Stomach smooth muscle (tissue), 2 donors: ENCODE results near the gene CNTNAP2.

ENCODE experiments used
- H3K27ac ChIP-seq: one replicate; pipeline ENCODE4 v1.7.0; 2013; ENCODE audit warnings: mild to moderate bottlenecking, low read length, inconsistent platforms
- H3K27me3 ChIP-seq, 2 donors: one replicate each; pipeline ENCODE4 v1.7.0; 2013; ENCODE audit warnings: low read length in 2 of 2; ENCODE audit not compliant: insufficient read depth in 2 of 2, control insufficient read depth in 1 of 2
- H3K36me3 ChIP-seq, 2 donors: one replicate each; pipeline ENCODE4 v1.7.0; 2013; ENCODE audit warnings: low read length in 2 of 2; ENCODE audit not compliant: control insufficient read depth in 2 of 2, insufficient read depth in 2 of 2
- H3K4me1 ChIP-seq: one replicate; pipeline ENCODE4 v1.7.0; 2013; ENCODE audit warnings: low read length; ENCODE audit not compliant: control insufficient read depth, insufficient read depth
- H3K4me3 ChIP-seq, 2 donors: one replicate each; pipeline ENCODE4 v1.7.0; 2013; ENCODE audit warnings: low read length in 2 of 2
- H3K9ac ChIP-seq, 2 donors: one replicate each; pipeline ENCODE4 v1.7.0; 2013; ENCODE audit warnings: low read length in 2 of 2, mild to moderate bottlenecking in 1 of 2
- H3K9me3 ChIP-seq, 2 donors: one replicate each; pipeline ENCODE4 v1.7.0; 2013; ENCODE audit warnings: low read length in 2 of 2; ENCODE audit not compliant: control insufficient read depth in 2 of 2
- donor health status: healthy.
- donor health status: Pancreatic carcinoma.

CNTNAP2 gene

GRCh38 chr7:146486519-146486918 is 369.9 kb downstream of the CNTNAP2 start:
- Histone ChIP-seq H3K27me3 (no peaks in the 10 kb centered on the region), H3K4me3 (no peak overlapping the region), H3K9me3 (no peaks in the 10 kb centered on the region), H3K9ac (no peak overlapping the region), H3K36me3 (no peaks in the 10 kb centered on the region), H3K4me1 (no peaks in the 10 kb centered on the region), H3K27ac (no peak overlapping the region)

- Histone ChIP-seq H3K9me3 (no peaks in the 10 kb centered on the region), H3K4me1 (no peaks in the 10 kb centered on the region), H3K36me3 (no peaks in the 10 kb centered on the region), H3K9ac (no peak overlapping the region), H3K27me3 (no peaks in the 10 kb centered on the region), H3K4me3 (no peak overlapping the region), H3K27ac (no peak overlapping the region)
Observed at GRCh38 chr7:146492017-146492416, 375.4 kb downstream of the CNTNAP2 start.

- no peaks in the 10 kb centered on the region for H3K4me1 ChIP-seq
- no peaks in the 10 kb centered on the region for H3K36me3 ChIP-seq
- no peaks in the 10 kb centered on the region for H3K27me3 ChIP-seq
- H3K27ac ChIP-seq = no peak overlapping the region
- no peaks in the 10 kb centered on the region for H3K9me3 ChIP-seq
- H3K4me3 ChIP-seq = no peak overlapping the region
- H3K9ac ChIP-seq = no peak overlapping the region
Observed at GRCh38 chr7:146494952-146495596, 378.5 kb downstream of the CNTNAP2 start.

- H3K27me3 ChIP-seq = no peaks in the 10 kb centered on the region
- no peaks in the 10 kb centered on the region for H3K36me3 ChIP-seq
- no peak overlapping the region for H3K27ac ChIP-seq
- no peaks in the 10 kb centered on the region for H3K9me3 ChIP-seq
- no peaks in the 10 kb centered on the region for H3K4me1 ChIP-seq
- H3K4me3 ChIP-seq = no peak overlapping the region
- no peak overlapping the region for H3K9ac ChIP-seq
Observed at GRCh38 chr7:146496657-146497056, 380.1 kb downstream of the CNTNAP2 start.

GRCh38 chr7:146499970-146500369 is 383.4 kb downstream of the CNTNAP2 start:
- H3K4me1 ChIP-seq = no peaks in the 10 kb centered on the region
- H3K4me3 ChIP-seq = no peak overlapping the region
- no peaks in the 10 kb centered on the region for H3K36me3 ChIP-seq
- no peak overlapping the region for H3K27ac ChIP-seq
- no peak overlapping the region for H3K9ac ChIP-seq
- H3K9me3 ChIP-seq = no peaks in the 10 kb centered on the region
- H3K27me3 ChIP-seq = no peaks in the 10 kb centered on the region

GRCh38 chr7:146503844-146504243 is 387.2 kb downstream of the CNTNAP2 start:
- no peak overlapping the region for H3K27ac ChIP-seq
- H3K9me3 ChIP-seq = peaks cover 0 to 4% of the 10 kb centered on the region in 2 donors
- no peaks in the 10 kb centered on the region for H3K4me1 ChIP-seq
- H3K9ac ChIP-seq = no peak overlapping the region
- no peaks in the 10 kb centered on the region for H3K36me3 ChIP-seq
- H3K4me3 ChIP-seq = no peak overlapping the region
- H3K27me3 ChIP-seq = no peaks in the 10 kb centered on the region

GRCh38 chr7:146510088-146510680 is 393.6 kb downstream of the CNTNAP2 start:
- Histone ChIP-seq H3K9me3 (peaks cover 4 to 12% of the 10 kb centered on the region in 2 donors), H3K36me3 (no peaks in the 10 kb centered on the region), H3K27me3 (no peaks in the 10 kb centered on the region), H3K27ac (no peak overlapping the region), H3K9ac (no peak overlapping the region), H3K4me3 (no peak overlapping the region), H3K4me1 (no peaks in the 10 kb centered on the region)

GRCh38 chr7:146514304-146514703 is 397.7 kb downstream of the CNTNAP2 start:
- H3K9ac ChIP-seq = no peak overlapping the region
- H3K9me3 ChIP-seq = peaks cover 0 to 9% of the 10 kb centered on the region in 2 donors
- H3K36me3 ChIP-seq = no peaks in the 10 kb centered on the region
- no peaks in the 10 kb centered on the region for H3K27me3 ChIP-seq
- no peak overlapping the region for H3K4me3 ChIP-seq
- no peaks in the 10 kb centered on the region for H3K4me1 ChIP-seq
- no peak overlapping the region for H3K27ac ChIP-seq

GRCh38 chr7:146528581-146528980 is 412.0 kb downstream of the CNTNAP2 start:
- no peaks in the 10 kb centered on the region for H3K27me3 ChIP-seq
- H3K9ac ChIP-seq = no peak overlapping the region
- H3K9me3 ChIP-seq = no peaks in the 10 kb centered on the region
- H3K4me1 ChIP-seq = no peaks in the 10 kb centered on the region
- no peaks in the 10 kb centered on the region for H3K36me3 ChIP-seq
- H3K4me3 ChIP-seq = no peak overlapping the region
- H3K27ac ChIP-seq = no peak overlapping the region

- Histone ChIP-seq H3K4me1 (no peaks in the 10 kb centered on the region), H3K9me3 (no peaks in the 10 kb centered on the region), H3K36me3 (no peaks in the 10 kb centered on the region)
Observed at GRCh38 chr7:146539836-146540235, 423.2 kb downstream of the CNTNAP2 start.

GRCh38 chr7:146542101-146542500 is 425.5 kb downstream of the CNTNAP2 start:
- H3K36me3 ChIP-seq = no peaks in the 10 kb centered on the region
- no peaks in the 10 kb centered on the region for H3K9me3 ChIP-seq
- H3K4me1 ChIP-seq = no peaks in the 10 kb centered on the region
- no peak overlapping the region for H3K9ac ChIP-seq
- no peak overlapping the region for H3K27ac ChIP-seq
- no peaks in the 10 kb centered on the region for H3K27me3 ChIP-seq
- H3K4me3 ChIP-seq = no peak overlapping the region

More at GRCh38 chr7:146539836-146540235, 423.2 kb downstream of the CNTNAP2 start:
- H3K4me3 ChIP-seq = no peak overlapping the region
- no peaks in the 10 kb centered on the region for H3K27me3 ChIP-seq
- H3K27ac ChIP-seq = no peak overlapping the region
- H3K9ac ChIP-seq = no peak overlapping the region
